ENCODE results near the gene TPK1. TPM values are rescaled to one million over a fixed set of nuclear protein-coding genes. Genes with fewer than 3 reads are reported as not detected.

TPK1 gene
- total and polyA plus RNA-seq, 2 of the 8 experiments (the other 6 are each of a cell fraction or from before 2014, with no cell fraction given): 1.9 to 2.7 TPM

GRCh38 chr7:144674550-144674949 lies 161.3 kb downstream of the TPK1 start (continued):
- TF ChIP-seq NANOG (IDR thresholded peaks at IDR 0.05; ENCODE audit: insufficient read depth, low read depth, low read length, poor library complexity, severe bottlenecking): no peak
- TF ChIP-seq PHF8 (conservative IDR thresholded peaks at IDR 0.05; ENCODE audit: low read depth, low read length): no peak
- TF ChIP-seq CHD2 (IDR thresholded peaks at IDR 0.05; ENCODE audit: low read length): no peak
- TF ChIP-seq CHD7 (IDR thresholded peaks at IDR 0.05; ENCODE audit: insufficient replicate concordance, low read length): no peak
- TF ChIP-seq SRF (IDR thresholded peaks at IDR 0.05; ENCODE audit: low read depth, low read length): no peak
- TF ChIP-seq YY1 (IDR thresholded peaks at IDR 0.05; ENCODE audit: low read depth, low read length): no peak
- no peak for TF ChIP-seq RFX5 (IDR thresholded peaks at IDR 0.05; ENCODE audit: borderline replicate concordance, low read depth, low read length)

Data from H1 (cell line).